Left lobe of liver (tissue), 2 donors: ENCODE measurements around the gene KIF26A. TPM values are rescaled to one million over a fixed set of nuclear protein-coding genes. Genes with fewer than 3 reads are reported as not detected.
"Not testable (repeated sequence)": the region's sequence is repeated elsewhere in the genome, so short reads cannot be mapped to it uniquely, and the experiment has no call there.

Source experiments
- ATAC-seq: fragments of 200-7000 bp; cut with Tn5 transposase; one replicate; pipeline ENCODE4 v1.9.1; 2020; ENCODE audit warnings: mild to moderate bottlenecking, moderate library complexity
- DNase-seq: peaks from one replicate; pipeline ENCODE4 v3.0.0-alpha.2; 2020; ENCODE audit warnings: low spot score
- total RNA-seq: library from RNA; stranded (reverse); gene quantifications from one replicate; pipeline ENCODE4 v1.2.1, GENCODE V29; 2021
- donor health status: DM: no; HTN: no; CAD: no; lungs with moderate emphysema.
- donor health status: DM: no; HTN: yes; CAD: no.

KIF26A gene
- total RNA-seq, 1 donor from 2014 or later = 1.3 TPM

- ATAC-seq, DNase-seq: not testable (repeated sequence)
These were observed 15.0 kb downstream of the KIF26A start for GRCh38 chr14:104153394-104153755.

GRCh38 chr14:104154246-104154645, 15.9 kb downstream of the KIF26A start:
- no peak for DNase-seq
- no peak for ATAC-seq

GRCh38 chr14:104155513-104155912, 17.1 kb downstream of the KIF26A start:
- DNase-seq = no peak
- no peak for ATAC-seq

GRCh38 chr14:104156142-104156541, 17.8 kb downstream of the KIF26A start:
- no peak for ATAC-seq

GRCh38 chr14:104157016-104157928, 18.9 kb downstream of the KIF26A start:
- DNase-seq (no peak), ATAC-seq (no peak)

More at GRCh38 chr14:104156142-104156541, 17.8 kb downstream of the KIF26A start:
- no peak for DNase-seq

GRCh38 chr14:104158827-104159798, 20.7 kb downstream of the KIF26A start:
- DNase-seq = no peak
- no peak for ATAC-seq

DNA sequence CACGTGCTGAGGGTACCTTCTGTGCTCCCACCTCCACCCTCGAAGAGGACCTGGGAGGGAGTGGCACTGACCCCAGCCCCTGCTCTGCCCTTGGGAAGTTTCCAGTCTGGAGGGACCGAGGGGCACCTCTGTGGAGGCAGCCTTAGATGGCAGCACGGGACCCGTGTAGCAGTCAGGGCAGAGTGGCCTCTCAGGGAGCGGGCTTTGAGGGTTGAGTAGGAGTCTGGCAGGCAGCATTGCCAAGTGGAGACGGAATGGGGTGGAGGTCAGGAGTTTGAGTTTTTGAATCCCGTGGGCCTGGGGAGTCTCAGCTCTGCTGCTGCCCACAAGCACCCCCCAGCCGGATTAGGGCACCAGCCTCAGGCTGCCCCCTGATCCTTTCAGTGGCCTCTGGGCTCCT, 21.6 kb downstream of the KIF26A start:
- ATAC-seq = no peak
- no peak for DNase-seq

DNA sequence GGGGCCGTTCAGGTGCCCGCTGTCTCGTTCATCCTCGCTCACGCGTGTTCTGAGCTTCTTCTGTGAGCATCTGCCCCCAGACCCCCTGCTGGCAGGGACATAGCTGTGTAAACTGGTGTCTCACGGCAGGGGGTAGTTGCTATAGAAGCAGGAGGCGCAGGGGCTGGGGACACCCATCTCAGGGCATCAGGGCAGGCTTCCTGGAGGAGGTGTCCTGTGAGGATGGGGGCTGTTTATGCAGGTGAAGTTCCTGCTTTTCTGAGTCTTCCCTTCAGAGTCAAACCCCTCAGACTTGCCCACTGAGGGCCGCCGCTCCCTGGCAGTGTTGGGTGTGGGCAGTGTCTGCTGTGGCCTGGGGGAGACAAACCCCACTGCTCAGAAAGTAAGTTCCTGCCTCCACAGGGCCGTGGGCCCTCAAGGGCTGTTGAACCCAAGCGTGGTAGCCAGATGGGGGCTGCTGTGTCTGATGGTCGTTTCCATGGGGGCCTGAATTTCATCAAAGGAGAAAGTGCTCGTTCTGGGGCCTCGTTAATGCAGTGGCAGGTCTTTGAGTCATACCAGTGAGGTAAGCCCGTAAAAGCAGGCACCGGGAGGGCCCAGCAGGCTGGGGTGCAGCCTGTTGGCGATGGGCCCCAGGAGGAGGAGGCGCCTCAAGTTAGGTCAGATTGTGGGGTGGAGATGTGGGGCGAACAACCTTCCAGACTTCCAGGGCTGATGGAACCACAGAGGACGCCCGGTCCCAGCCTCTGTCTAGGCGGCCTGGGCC, 23.4 kb downstream of the KIF26A start:
- no peak for DNase-seq
- ATAC-seq = no peak

GRCh38 chr14:104162495-104162894, 24.1 kb downstream of the KIF26A start:
- DNase-seq (no peak), ATAC-seq (no peak)

DNA sequence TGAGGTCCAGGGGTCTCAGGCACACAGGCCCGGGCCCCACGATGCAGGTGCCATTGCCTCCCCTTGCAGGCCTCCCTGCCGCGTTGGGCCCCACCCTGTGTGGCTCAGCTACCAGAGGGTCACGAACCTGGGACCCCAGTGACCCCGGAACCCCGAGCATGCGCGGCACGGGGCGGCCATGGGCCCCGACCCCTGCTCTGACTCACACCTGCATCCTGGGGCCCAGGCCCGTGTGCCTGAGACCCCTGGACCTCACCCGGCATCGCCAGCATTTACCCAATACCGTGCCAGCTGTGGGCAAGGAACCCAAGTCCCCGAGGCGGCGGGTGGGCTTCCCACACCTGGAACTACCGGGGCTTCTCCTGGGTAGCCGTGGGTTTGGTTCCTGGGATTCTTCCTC, 25.2 kb downstream of the KIF26A start:
- DNase-seq (no peak), ATAC-seq (no peak)

DNA sequence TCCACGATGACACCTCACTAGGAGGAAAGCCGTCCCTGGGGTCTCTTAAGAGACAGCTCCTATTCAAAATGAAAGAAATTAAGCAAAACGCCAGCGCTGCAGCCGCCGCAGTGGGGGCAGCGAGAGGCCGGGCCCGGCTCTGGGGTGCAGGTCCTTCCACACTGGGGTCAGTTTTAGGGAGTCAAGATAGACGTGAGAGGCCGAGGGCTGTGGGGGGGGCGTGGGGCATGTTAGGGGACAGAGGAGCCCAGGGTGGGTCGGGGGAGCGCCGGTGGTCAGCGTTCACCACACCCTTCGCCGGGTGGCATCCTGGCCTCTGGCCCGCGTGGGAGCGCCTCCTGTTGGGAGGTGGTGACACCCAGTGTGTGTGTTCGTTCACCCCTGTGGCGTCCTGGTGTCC, 25.7 kb downstream of the KIF26A start:
- ATAC-seq = no peak
- no peak for DNase-seq

DNA sequence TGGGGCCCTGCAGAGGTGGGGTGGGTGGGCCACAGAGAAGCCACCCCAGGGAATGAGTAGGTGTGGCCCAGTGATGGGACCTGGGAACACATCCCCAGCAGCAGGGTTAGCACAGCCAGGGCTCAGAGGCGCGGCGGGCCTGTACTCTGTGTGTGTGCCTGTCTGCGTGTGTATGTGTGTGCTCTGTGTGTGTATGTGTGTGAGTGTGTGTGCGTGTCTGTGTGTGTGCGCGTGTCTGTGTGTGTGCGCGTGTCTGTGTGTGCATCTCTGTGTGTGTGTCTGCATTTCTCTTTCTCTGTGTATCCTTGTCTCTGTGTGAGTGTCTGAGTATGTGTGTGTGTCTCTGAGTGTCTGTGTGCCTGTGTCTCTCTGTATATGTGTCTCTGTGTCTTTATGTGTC, 26.1 kb downstream of the KIF26A start:
- DNase-seq (no peak), ATAC-seq (no peak)

DNA sequence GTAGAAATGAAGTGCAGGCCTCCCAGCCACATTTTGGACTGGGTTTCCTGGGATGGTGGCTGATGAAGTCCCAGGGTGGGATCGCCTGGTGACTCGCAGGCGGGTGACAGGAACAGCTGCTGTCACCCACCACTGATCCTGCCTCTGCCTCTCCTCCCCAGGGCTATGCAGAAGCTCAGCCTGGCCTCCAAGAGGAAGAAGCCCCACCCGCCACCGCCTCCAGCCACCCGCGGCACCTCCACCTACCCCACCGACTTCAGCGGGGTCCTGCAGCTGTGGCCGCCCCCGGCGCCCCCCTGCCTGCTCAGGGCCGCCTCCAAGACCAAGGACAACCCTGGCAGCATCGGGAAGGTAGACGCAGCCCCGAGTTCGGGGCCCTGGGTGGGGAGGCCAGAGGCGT, 28.3 kb downstream of the KIF26A start:
- DNase-seq (no peak), ATAC-seq (no peak)

GRCh38 chr14:104168603-104169002, 30.2 kb downstream of the KIF26A start:
- no peak for DNase-seq
- ATAC-seq = no peak

- no peak for DNase-seq
- no peak for ATAC-seq
These were observed 30.8 kb downstream of the KIF26A start for GRCh38 chr14:104169005-104169698.

GRCh38 chr14:104169699-104170479, 31.5 kb downstream of the KIF26A start:
- no peak for DNase-seq
- no peak for ATAC-seq

GRCh38 chr14:104171029-104171697, 32.8 kb downstream of the KIF26A start:
- DNase-seq = no peak
- ATAC-seq = no peak

- DNase-seq (no peak), ATAC-seq (no peak)
These were observed 33.5 kb downstream of the KIF26A start for GRCh38 chr14:104171895-104172294.

- no peak for ATAC-seq
- no peak for DNase-seq
These were observed 34.0 kb downstream of the KIF26A start for GRCh38 chr14:104172349-104172748.
